Loucy (cell line): Measurements from ENCODE around the gene MVB12A.

ENCODE experiments used
- H2AFZ ChIP-seq: fragments of 200-600 bp; sonication (generic); 2 replicates; pipeline ENCODE4 v1.6.0; 2016; ENCODE audit warnings: antibody characterized with exemption, mild to moderate bottlenecking, low read length, moderate library complexity
- H3F3A ChIP-seq: fragments of 200-600 bp; 2 replicates; pipeline ENCODE4 v1.6.0; 2016; ENCODE audit warnings: antibody characterized with exemption, low read depth, mild to moderate bottlenecking
- H3K27me3 ChIP-seq: fragments of 200-600 bp; sonication (generic); 2 replicates; pipeline ENCODE4 v1.6.1; 2014; ENCODE audit warnings: low read length, mild to moderate bottlenecking; ENCODE audit not compliant: insufficient read depth, poor library complexity, severe bottlenecking
- H3K36me3 ChIP-seq: fragments of 200-600 bp; sonication (generic); 2 replicates; pipeline ENCODE4 v1.6.1; 2016; ENCODE audit warnings: low read length; ENCODE audit not compliant: insufficient read depth
- H3K4me1 ChIP-seq: fragments of 200-600 bp; sonication (generic); 2 replicates; pipeline ENCODE4 v1.5.1; 2014; ENCODE audit warnings: low read length, mild to moderate bottlenecking; ENCODE audit not compliant: insufficient read depth, poor library complexity, severe bottlenecking
- H3K4me2 ChIP-seq: fragments of 200-600 bp; sonication (generic); 2 replicates; pipeline ENCODE4 v1.6.0; 2014; ENCODE audit warnings: antibody characterized with exemption, low read length, low read depth, mild to moderate bottlenecking; ENCODE audit not compliant: poor library complexity, severe bottlenecking
- H3K4me3 ChIP-seq: fragments of 200-600 bp; sonication (generic); 2 replicates; pipeline ENCODE4 v1.5.1; 2014; ENCODE audit warnings: low read length, mild to moderate bottlenecking, mixed read lengths; ENCODE audit not compliant: poor library complexity, severe bottlenecking
- H3K79me2 ChIP-seq: fragments of 200-600 bp; sonication (generic); 2 replicates; pipeline ENCODE4 v1.6.1; 2014; ENCODE audit warnings: low read length; ENCODE audit not compliant: insufficient read depth
- H3K9ac ChIP-seq: fragments of 200-600 bp; sonication (generic); 2 replicates; pipeline ENCODE4 v1.6.0; 2014; ENCODE audit warnings: mild to moderate bottlenecking, low read depth, low read length, moderate library complexity; ENCODE audit not compliant: poor library complexity, severe bottlenecking
- H3K9me2 ChIP-seq: fragments of 200-600 bp; sonication (generic); replicated peaks from 2 replicates; pipeline ENCODE4 v1.6.1; 2016; ENCODE audit warnings: low read depth, low read length, mixed read lengths
- H3K9me3 ChIP-seq: fragments of 200-600 bp; sonication (generic); 2 replicates; pipeline ENCODE4 v1.6.1; 2014; ENCODE audit warnings: mild to moderate bottlenecking, antibody characterized with exemption, low read length, low read depth; ENCODE audit not compliant: insufficient read depth
- H4K20me1 ChIP-seq: fragments of 200-600 bp; sonication (generic); 2 replicates; pipeline ENCODE4 v1.6.0; 2014; ENCODE audit warnings: antibody characterized with exemption, low read length, mild to moderate bottlenecking; ENCODE audit not compliant: insufficient read depth, poor library complexity, severe bottlenecking
- EZH2phosphoT487 ChIP-seq: fragments of 200-600 bp; IDR thresholded peaks from 2 replicates; pipeline ENCODE4 v1.6.1; 2018; ENCODE audit warnings: antibody characterized with exemption, mild to moderate bottlenecking, moderate library complexity, borderline replicate concordance
- TF ChIP-seq, protein P1 (sequence below): fragments of 200-600 bp; sonication (generic); conservative IDR thresholded peaks from 2 replicates; pipeline ENCODE4 v1.5.1; 2014; ENCODE audit warnings: mild to moderate bottlenecking, antibody characterized with exemption, low read length

MVB12A gene

DNA sequence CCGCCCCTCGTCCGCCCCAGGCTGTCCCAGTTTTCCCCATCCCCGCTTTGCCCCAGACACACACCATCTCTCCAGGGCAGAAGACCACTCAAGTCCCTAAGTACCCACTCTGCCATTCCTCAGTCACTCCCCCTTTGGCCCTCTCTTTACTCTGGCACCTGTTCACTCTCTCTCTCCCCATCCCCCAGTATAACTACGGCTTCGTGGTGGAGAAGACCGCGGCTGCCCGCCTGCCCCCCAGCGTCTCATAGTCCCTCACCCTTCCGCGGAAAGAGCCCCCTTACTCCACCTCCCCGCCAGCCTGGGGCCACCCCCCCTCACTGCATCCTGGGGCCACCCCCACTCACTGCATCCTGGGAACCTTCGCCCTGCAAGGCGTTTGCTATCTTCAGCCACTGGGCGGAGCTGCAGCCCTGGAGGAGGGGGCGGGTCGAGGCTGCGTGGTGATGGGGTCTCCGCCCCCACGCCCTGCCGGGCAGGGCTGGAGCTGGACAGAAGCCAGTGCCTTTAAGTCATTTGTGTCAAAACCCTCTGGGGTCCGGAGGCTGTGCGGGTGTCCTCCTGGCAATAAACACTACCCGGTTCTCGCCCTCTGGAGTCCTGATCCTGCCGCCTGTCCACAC lies 5.0 kb downstream of the MVB12A start:
- H3K36me3 ChIP-seq = no peaks in the 10 kb centered on the region
- peaks cover 7% of the 10 kb centered on the region; the same call in 1 of the 2 replicates for H3K79me2 ChIP-seq
- no peak overlapping the region for H3K4me3 ChIP-seq
- peaks cover 15% of the 10 kb centered on the region for H3K4me1 ChIP-seq
- H3K9me2 ChIP-seq = no peaks in the 10 kb centered on the region
- no peak overlapping the region for H2AFZ ChIP-seq
- H3K27me3 ChIP-seq = no peaks in the 10 kb centered on the region
- no peak overlapping the region for H3K9ac ChIP-seq
- TF ChIP-seq, protein P1, sequence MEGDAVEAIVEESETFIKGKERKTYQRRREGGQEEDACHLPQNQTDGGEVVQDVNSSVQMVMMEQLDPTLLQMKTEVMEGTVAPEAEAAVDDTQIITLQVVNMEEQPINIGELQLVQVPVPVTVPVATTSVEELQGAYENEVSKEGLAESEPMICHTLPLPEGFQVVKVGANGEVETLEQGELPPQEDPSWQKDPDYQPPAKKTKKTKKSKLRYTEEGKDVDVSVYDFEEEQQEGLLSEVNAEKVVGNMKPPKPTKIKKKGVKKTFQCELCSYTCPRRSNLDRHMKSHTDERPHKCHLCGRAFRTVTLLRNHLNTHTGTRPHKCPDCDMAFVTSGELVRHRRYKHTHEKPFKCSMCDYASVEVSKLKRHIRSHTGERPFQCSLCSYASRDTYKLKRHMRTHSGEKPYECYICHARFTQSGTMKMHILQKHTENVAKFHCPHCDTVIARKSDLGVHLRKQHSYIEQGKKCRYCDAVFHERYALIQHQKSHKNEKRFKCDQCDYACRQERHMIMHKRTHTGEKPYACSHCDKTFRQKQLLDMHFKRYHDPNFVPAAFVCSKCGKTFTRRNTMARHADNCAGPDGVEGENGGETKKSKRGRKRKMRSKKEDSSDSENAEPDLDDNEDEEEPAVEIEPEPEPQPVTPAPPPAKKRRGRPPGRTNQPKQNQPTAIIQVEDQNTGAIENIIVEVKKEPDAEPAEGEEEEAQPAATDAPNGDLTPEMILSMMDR = peak; percentile 49
- TF ChIP-seq EZH2phosphoT487 = no peak
- H3K9me3 ChIP-seq = no peaks in the 10 kb centered on the region
- H3F3A ChIP-seq = no peaks in the 10 kb centered on the region
- no peaks in the 10 kb centered on the region for H4K20me1 ChIP-seq
- peak overlapping the region; percentile 20 for H3K4me2 ChIP-seq

DNA sequence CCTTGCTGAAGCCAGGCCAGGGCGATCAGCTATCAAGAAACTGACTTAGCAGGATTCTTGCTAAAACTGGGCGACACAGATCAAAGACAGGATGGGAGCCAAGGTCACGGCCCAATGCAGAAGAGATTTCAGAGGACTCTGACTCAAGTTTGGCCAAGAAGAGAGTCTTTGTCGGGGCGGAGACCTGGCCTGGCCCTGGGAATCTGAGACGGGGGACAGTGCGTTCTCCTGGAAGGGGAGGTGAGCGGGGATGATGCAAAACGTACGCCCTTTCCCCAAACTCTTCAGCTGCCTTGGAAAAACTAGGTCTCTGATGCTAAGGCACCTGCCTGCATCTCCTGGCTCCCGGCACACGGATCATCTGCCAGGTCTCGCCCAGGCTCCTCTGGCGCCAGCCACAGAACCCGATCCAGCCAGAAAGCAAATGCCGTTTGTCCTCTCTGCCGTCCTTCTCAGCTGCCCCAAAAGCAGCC lies 9.8 kb downstream of the MVB12A start:
- Histone ChIP-seq H3K9me3 (no peaks in the 10 kb centered on the region), H3F3A (no peaks in the 10 kb centered on the region), H3K4me1 (peaks cover 5% of the 10 kb centered on the region), H3K9ac (no peak overlapping the region), H3K4me3 (no peak overlapping the region), H3K4me2 (no peak overlapping the region), H3K9me2 (no peaks in the 10 kb centered on the region), H3K36me3 (no peaks in the 10 kb centered on the region), H3K79me2 (no peaks in the 10 kb centered on the region), H3K27me3 (no peaks in the 10 kb centered on the region), H4K20me1 (no peaks in the 10 kb centered on the region), H2AFZ (no peak overlapping the region)
- TF ChIP-seq, protein P1 = no peak
- no peak for TF ChIP-seq EZH2phosphoT487

DNA sequence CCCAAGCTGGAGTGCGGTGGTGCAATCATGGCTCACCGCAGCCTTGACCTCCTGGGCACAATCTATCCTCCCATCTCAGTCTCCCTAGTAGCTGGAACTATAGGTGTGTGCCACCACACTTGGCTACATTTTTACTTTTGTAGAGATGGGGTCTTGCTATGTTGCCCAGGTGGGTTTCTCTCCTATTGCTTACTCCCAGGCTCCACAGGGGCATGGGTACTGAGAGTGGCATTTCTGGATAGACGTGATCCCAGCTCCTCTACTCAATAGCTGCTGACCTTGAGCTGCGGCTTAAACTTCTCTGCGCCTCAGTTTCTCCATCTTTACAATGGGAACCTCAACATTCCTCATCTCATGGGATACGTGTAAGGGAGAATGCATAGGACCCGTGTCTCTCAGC lies 11.6 kb downstream of the MVB12A start:
- TF ChIP-seq EZH2phosphoT487 = no peak
- TF ChIP-seq, protein P1 = no peak
- H3K4me3 ChIP-seq = no peak overlapping the region
- H4K20me1 ChIP-seq = no peaks in the 10 kb centered on the region
- no peaks in the 10 kb centered on the region for H3F3A ChIP-seq
- H3K9me2 ChIP-seq = no peaks in the 10 kb centered on the region
- no peak overlapping the region for H3K4me2 ChIP-seq
- no peaks in the 10 kb centered on the region for H3K36me3 ChIP-seq
- H3K9me3 ChIP-seq = no peaks in the 10 kb centered on the region
- H3K79me2 ChIP-seq = no peaks in the 10 kb centered on the region
- H2AFZ ChIP-seq = no peak overlapping the region
- H3K4me1 ChIP-seq = no peaks in the 10 kb centered on the region
- no peak overlapping the region for H3K9ac ChIP-seq
- no peaks in the 10 kb centered on the region for H3K27me3 ChIP-seq
